Panc1 (cell line): Measurements from ENCODE around the gene ABHD11. TPM values are rescaled to one million over a fixed set of nuclear protein-coding genes. Genes with fewer than 3 reads are reported as not detected.
"Not testable (repeated sequence)": the region's sequence is repeated elsewhere in the genome, so short reads cannot be mapped to it uniquely, and the experiment has no call there.

Source experiments
- ATAC-seq: fragments of 200-7000 bp; cut with Tn5 transposase; 2 replicates; pipeline ENCODE4 v1.9.1; 2020; ENCODE audit warnings: mild to moderate bottlenecking, moderate library complexity
- BruUV-seq: library from RNA; stranded (reverse); fragments of 400-500 nt; replicated peaks from 2 replicates; lab custom pipeline; 2021; lab: Mats Ljungman, UMichigan
- CTCF ChIA-PET: fragments of 300-600 bp; sonication (Branson Sonifier 250); formaldehyde crosslinking; loops from one replicate; lab custom pipeline; 2022; ENCODE audit warnings: antibody characterized with exemption; lab: Charles Lee
- POLR2A ChIA-PET: fragments of 300-600 bp; sonication (Branson Sonifier 250); formaldehyde crosslinking; loops from one replicate; lab custom pipeline; 2022; ENCODE audit warnings: antibody characterized with exemption; lab: Charles Lee
- DNase-seq: peaks from one replicate; pipeline ENCODE4 v3.0.0-alpha.2; 2010; ENCODE audit warnings: low read depth, low spot score
- H3K27ac ChIP-seq: 2 replicates; pipeline ENCODE4 v1.5.1; 2011; ENCODE audit warnings: mild to moderate bottlenecking, low read length, inconsistent platforms
- H3K27me3 ChIP-seq: fragments of 200-500 bp; sonication (Bioruptor generic); 2 replicates; pipeline ENCODE4 v1.6.0; 2014; ENCODE audit warnings: low read length, inconsistent platforms; ENCODE audit not compliant: control insufficient read depth, insufficient read depth
- H3K36me3 ChIP-seq: fragments of 200-500 bp; sonication (Bioruptor generic); 2 replicates; pipeline ENCODE4 v1.5.1; 2014; ENCODE audit warnings: inconsistent platforms, mild to moderate bottlenecking, low read length, moderate library complexity; ENCODE audit not compliant: control insufficient read depth, insufficient read depth
- H3K4me1 ChIP-seq: 2 replicates; pipeline ENCODE4 v1.5.1; 2011; ENCODE audit warnings: inconsistent platforms, mild to moderate bottlenecking, low read length, moderate library complexity; ENCODE audit not compliant: control insufficient read depth, insufficient read depth
- H3K4me3 ChIP-seq, 2 experiments: 2 replicates each; pipeline ENCODE4 v1.5.1; 2011 to 2012; ENCODE audit warnings: low read depth in 2 of 2, low read length in 2 of 2, mild to moderate bottlenecking in 2 of 2, inconsistent platforms in 1 of 2, moderate library complexity in 1 of 2
- H3K9me3 ChIP-seq: fragments of 200-500 bp; sonication (Bioruptor generic); 2 replicates; pipeline ENCODE4 v1.5.1; 2014; ENCODE audit warnings: low read depth, mild to moderate bottlenecking, inconsistent platforms, low read length, moderate library complexity; ENCODE audit not compliant: control insufficient read depth, insufficient read depth
- POLR2AphosphoS5 ChIP-seq: IDR thresholded peaks from 2 replicates; pipeline ENCODE4 v1.6.1; 2012; ENCODE audit warnings: mild to moderate bottlenecking, low read depth, low read length, moderate library complexity
- REST ChIP-seq, 2 experiments: IDR thresholded peaks; 2 replicates each; pipeline ENCODE4 v1.6.1; 2011 to 2012; ENCODE audit warnings: low read depth in 2 of 2, control low read depth in 1 of 2, low read length in 1 of 2, mild to moderate bottlenecking in 1 of 2, moderate library complexity in 1 of 2; ENCODE audit not compliant: insufficient read depth in 1 of 2
- SIN3A ChIP-seq: IDR thresholded peaks from 2 replicates; pipeline ENCODE4 v1.6.1; 2012; ENCODE audit warnings: low read depth, mild to moderate bottlenecking, low read length, moderate library complexity, borderline replicate concordance; ENCODE audit not compliant: insufficient read depth
- TCF7L2 ChIP-seq: IDR thresholded peaks from 2 replicates; pipeline ENCODE4 v1.6.1; 2011; ENCODE audit warnings: mild to moderate bottlenecking, low read depth, low read length, inconsistent platforms
- in situ Hi-C: cut with HindIII; loops from 2 replicates; pipeline ENCODE4 v1.10.0; 2016; ENCODE audit warnings: low sequenced_read_pairs, low pct_unique_long_range_greater_than_20kb
- intact Hi-C: fragments of 100-400 bp; cut with micrococcal nuclease; formaldehyde crosslinking; loops from one replicate; pipeline ENCODE4 v1.10.0; 2022; ENCODE audit not compliant: unreplicated experiment
- total RNA-seq: library from RNA; stranded (reverse); gene quantifications from one replicate; pipeline ENCODE4 v1.2.1, GENCODE V29; 2021; ENCODE audit not compliant: unreplicated experiment
- TF ChIP-seq, protein P1 (sequence below): fragments of 450-650 bp; IDR thresholded peaks from 2 replicates; pipeline ENCODE4 v1.5.1; 2017; ENCODE audit warnings: mild to moderate bottlenecking

ABHD11 gene
- total RNA-seq, 1 experiment from 2014 or later: 54.2 TPM

GRCh38 chr7:73721377-73721817 is 17.2 kb downstream of the ABHD11 start:
- in situ Hi-C loops: no loop called here
- TF ChIP-seq POLR2AphosphoS5 (no peak), TCF7L2 (no peak; the same call in 1 of the 2 replicates), REST (IDR thresholded peaks at IDR 0.05; ENCODE audit: insufficient read depth in 1 of 2, low read depth in 2 of 2, low read length in 1 of 2) (no peak), SIN3A (no peak)
- TF ChIP-seq, protein P1, sequence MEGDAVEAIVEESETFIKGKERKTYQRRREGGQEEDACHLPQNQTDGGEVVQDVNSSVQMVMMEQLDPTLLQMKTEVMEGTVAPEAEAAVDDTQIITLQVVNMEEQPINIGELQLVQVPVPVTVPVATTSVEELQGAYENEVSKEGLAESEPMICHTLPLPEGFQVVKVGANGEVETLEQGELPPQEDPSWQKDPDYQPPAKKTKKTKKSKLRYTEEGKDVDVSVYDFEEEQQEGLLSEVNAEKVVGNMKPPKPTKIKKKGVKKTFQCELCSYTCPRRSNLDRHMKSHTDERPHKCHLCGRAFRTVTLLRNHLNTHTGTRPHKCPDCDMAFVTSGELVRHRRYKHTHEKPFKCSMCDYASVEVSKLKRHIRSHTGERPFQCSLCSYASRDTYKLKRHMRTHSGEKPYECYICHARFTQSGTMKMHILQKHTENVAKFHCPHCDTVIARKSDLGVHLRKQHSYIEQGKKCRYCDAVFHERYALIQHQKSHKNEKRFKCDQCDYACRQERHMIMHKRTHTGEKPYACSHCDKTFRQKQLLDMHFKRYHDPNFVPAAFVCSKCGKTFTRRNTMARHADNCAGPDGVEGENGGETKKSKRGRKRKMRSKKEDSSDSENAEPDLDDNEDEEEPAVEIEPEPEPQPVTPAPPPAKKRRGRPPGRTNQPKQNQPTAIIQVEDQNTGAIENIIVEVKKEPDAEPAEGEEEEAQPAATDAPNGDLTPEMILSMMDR: no peak
- no TSS peak for BruUV-seq

DNA sequence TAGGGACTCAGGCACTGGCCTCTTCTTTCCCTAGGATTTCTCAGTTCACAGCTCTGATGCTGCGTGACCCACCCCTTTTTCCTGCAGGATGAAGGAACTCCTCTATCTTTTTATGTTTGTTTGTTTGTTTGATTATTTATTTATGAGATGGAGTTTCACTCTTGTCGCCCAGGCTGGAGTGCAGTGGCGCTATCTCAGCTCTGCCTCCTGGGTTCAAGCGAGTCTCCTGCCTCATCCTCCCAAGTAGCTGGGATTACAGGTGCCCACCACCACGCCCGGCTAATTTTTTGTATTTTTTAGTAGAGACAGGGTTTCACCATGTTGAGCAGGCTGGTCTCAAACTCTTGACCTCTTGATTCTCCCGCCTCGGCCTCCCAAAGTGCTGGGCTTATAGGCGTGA is 18.2 kb downstream of the ABHD11 start:
- CTCF ChIA-PET: interaction anchor here (0.6 kb wide), 2 partner anchors 104 to 142 kb away, joined by 7 to 12 read pairs; no protein-coding TSS in a partner anchor
- POLR2A ChIA-PET: not testable (repeated sequence)

More at GRCh38 chr7:73721377-73721817, 17.2 kb downstream of the ABHD11 start:
- H3K27me3 ChIP-seq: no peaks in the 10 kb centered on the region
- H3K27ac ChIP-seq: peak overlapping the region; percentile 74
- H3K9me3 ChIP-seq: no peaks in the 10 kb centered on the region
- no peaks in the 10 kb centered on the region for H3K36me3 ChIP-seq
- H3K4me1 ChIP-seq: peaks cover 41% of the 10 kb centered on the region
- ChIA-PET POLR2A (no interaction called here), CTCF (interaction anchor here (0.7 kb wide), 1 partner anchor 105 kb away, joined by 4 read pairs; no protein-coding TSS in a partner anchor)
- intact Hi-C loops: no loop called here
- DNase-seq (no peak), ATAC-seq (peak; percentile 20; the same call in 1 of the 2 replicates)
- no peak overlapping the region for H3K4me3 ChIP-seq

GRCh38 chr7:73719806-73720169 is 18.8 kb downstream of the ABHD11 start:
- peaks cover 56% of the 10 kb centered on the region for H3K4me1 ChIP-seq
- no peaks in the 10 kb centered on the region for H3K9me3 ChIP-seq
- peak overlapping the region; percentile 88 for H3K27ac ChIP-seq
- intact Hi-C loops (no loop called here), in situ Hi-C loops (no loop called here)
- ChIA-PET CTCF (interaction anchor here (0.6 kb wide), 1 partner anchor 104 kb away, joined by 7 read pairs; no protein-coding TSS in a partner anchor), POLR2A (no interaction called here)
- peak overlapping the region; percentile 62 to 96 for H3K4me3 ChIP-seq
- no TSS peak for BruUV-seq
- ATAC-seq (no peak), DNase-seq (no peak)
- H3K27me3 ChIP-seq: no peaks in the 10 kb centered on the region
- H3K36me3 ChIP-seq: no peaks in the 10 kb centered on the region
- TF ChIP-seq SIN3A (no peak), TCF7L2 (no peak), REST (IDR thresholded peaks at IDR 0.05; ENCODE audit: insufficient read depth in 1 of 2, low read depth in 2 of 2, low read length in 1 of 2) (no peak), POLR2AphosphoS5 (no peak)
- TF ChIP-seq, protein P1: no peak

More for the DNA sequence above, 18.2 kb downstream of the ABHD11 start:
- H3K4me1 ChIP-seq: peaks cover 51% of the 10 kb centered on the region
- in situ Hi-C loops, H3K4me3 ChIP-seq, intact Hi-C loops, H3K27me3 ChIP-seq, H3K9me3 ChIP-seq, BruUV-seq, ATAC-seq, DNase-seq, H3K36me3 ChIP-seq: not testable (repeated sequence)
- peak overlapping the region; percentile 88 for H3K27ac ChIP-seq
